OCI-LY1 (cell line): ENCODE results near the gene CHMP6.

Source experiments
- EZH2 ChIP-seq: fragments of 200-600 bp; sonication (generic), shearing (Covaris generic); IDR thresholded peaks from 2 replicates; pipeline ENCODE4 v1.8.0; 2017; ENCODE audit warnings: borderline replicate concordance, mixed run types, mild to moderate bottlenecking, antibody characterized with exemption, low read length, moderate library complexity, mixed read lengths
- TF ChIP-seq, protein P1 (sequence below): fragments of 200-600 bp; sonication (generic), shearing (Covaris generic); IDR thresholded peaks from 2 replicates; pipeline ENCODE4 v1.5.1; 2017; ENCODE audit warnings: mild to moderate bottlenecking, antibody characterized with exemption, low read length, moderate library complexity, mixed read lengths

DNA sequence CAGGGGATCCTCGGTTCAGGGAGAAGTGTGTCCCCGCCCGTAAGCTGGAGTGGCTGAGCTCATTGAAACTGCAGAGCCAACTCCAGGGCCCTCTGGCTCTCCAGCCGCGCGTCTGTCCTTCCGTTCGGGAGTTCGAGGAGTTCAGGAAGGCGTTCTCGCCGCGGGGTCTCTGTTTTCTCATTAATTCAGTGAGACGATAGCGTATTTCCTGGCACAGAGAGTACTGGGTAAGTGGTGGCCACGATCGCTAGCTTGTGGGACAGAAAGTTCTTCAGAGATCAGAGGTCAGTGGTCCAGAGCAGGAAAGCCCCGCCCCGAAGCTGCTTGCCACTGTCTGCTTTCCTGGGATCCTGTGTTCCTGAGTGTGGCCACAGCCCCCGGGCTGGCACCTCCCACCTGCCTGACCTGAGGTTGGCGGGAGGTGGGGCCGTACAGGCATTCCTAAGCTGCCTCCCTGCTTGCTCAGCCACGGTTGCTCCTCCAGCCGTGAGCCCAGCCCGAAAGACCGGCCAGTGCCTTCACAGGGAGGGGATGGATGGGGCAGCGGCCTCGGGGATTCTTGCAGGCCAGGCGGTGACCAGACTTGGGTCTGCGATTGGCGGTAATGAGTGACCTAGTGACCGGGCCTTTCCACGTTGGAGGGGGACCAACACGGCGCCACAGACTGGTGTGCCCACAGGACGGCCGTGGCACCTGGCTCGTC is 52.2 kb downstream of the CHMP6 start:
- TF ChIP-seq, protein P1, sequence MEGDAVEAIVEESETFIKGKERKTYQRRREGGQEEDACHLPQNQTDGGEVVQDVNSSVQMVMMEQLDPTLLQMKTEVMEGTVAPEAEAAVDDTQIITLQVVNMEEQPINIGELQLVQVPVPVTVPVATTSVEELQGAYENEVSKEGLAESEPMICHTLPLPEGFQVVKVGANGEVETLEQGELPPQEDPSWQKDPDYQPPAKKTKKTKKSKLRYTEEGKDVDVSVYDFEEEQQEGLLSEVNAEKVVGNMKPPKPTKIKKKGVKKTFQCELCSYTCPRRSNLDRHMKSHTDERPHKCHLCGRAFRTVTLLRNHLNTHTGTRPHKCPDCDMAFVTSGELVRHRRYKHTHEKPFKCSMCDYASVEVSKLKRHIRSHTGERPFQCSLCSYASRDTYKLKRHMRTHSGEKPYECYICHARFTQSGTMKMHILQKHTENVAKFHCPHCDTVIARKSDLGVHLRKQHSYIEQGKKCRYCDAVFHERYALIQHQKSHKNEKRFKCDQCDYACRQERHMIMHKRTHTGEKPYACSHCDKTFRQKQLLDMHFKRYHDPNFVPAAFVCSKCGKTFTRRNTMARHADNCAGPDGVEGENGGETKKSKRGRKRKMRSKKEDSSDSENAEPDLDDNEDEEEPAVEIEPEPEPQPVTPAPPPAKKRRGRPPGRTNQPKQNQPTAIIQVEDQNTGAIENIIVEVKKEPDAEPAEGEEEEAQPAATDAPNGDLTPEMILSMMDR: no peak
- TF ChIP-seq EZH2: no peak
